Ramos (cell line): ENCODE data around the gene SV2B.

Experiments
- in situ Hi-C: fragments of 300-500 bp; cut with MboI; formaldehyde crosslinking; loops from one replicate; pipeline ENCODE4 v1.14.3; 2022; ENCODE audit warnings: low sequenced_read_pairs; ENCODE audit not compliant: unreplicated experiment

Gene SV2B

DNA sequence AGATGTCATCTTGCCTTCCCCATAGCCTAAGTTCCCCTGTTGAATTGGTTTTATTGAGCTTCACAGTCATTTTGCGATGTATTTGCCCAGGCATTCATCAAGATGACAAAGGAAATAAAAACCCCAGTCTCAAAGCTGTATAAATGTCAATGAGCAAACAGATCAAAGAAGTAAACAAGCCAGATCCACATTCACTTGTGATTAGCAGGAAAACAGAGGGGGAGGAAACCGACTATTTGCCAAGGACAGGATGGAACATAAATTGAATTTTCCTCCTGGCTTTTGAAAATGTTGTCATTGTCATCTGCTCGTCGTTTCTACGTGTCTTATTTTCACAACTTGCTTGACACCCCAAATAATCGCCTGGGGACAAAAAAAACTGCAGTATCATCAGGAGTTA, 83.5 kb downstream of the SV2B start:
- in situ Hi-C loops: no loop called here

- in situ Hi-C loops: no loop called here
Observed at GRCh38 chr15:91184441-91184840, 84.4 kb downstream of the SV2B start.

DNA sequence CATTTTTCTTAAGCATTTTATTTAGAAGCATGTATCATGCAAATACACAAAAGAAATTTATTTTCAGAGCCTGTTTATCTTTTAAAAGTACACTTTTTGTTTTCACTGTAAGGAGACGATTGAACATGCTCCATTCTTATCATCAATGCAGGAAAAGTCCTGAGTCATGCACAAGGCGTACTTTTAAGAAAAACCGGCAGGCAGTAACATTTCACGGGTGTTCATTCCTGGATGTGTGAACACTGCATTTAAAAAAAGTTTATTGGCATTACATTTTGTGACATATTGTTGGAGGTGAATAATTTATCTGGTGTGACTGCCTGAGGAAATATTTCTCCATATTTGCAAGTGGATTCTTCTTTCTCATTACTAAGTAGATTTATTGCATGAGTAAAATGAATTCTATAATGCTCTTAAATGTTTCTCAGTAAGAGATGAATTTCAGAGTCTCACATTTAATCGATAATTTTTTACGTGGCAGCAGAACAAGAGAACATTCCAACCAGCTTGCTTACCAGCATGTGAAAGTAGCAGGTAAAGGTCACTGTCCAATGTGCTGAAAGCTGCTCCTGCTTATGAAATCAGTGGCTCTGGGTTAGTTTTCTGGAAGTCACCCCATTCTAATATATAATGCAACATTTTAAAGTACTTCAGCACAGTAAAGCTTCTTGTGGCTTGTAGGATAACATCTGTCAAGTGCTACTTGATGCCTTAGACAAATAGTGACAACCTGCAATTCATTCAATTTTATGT, 87.0 kb downstream of the SV2B start:
- in situ Hi-C loops: no loop called here

- in situ Hi-C loops: no loop called here
Observed at GRCh38 chr15:91192285-91192684, 92.2 kb downstream of the SV2B start.

GRCh38 chr15:91192690-91193377, 92.8 kb downstream of the SV2B start:
- in situ Hi-C loops: no loop called here

- in situ Hi-C loops: no loop called here
Observed at GRCh38 chr15:91193378-91193720, 93.3 kb downstream of the SV2B start.

- in situ Hi-C loops: no loop called here
Observed at GRCh38 chr15:91196127-91196526, 96.1 kb downstream of the SV2B start.

- in situ Hi-C loops: no loop called here
Observed at GRCh38 chr15:91196768-91197167, 96.7 kb downstream of the SV2B start.

GRCh38 chr15:91199511-91199910, 99.5 kb downstream of the SV2B start:
- in situ Hi-C loops: no loop called here

DNA sequence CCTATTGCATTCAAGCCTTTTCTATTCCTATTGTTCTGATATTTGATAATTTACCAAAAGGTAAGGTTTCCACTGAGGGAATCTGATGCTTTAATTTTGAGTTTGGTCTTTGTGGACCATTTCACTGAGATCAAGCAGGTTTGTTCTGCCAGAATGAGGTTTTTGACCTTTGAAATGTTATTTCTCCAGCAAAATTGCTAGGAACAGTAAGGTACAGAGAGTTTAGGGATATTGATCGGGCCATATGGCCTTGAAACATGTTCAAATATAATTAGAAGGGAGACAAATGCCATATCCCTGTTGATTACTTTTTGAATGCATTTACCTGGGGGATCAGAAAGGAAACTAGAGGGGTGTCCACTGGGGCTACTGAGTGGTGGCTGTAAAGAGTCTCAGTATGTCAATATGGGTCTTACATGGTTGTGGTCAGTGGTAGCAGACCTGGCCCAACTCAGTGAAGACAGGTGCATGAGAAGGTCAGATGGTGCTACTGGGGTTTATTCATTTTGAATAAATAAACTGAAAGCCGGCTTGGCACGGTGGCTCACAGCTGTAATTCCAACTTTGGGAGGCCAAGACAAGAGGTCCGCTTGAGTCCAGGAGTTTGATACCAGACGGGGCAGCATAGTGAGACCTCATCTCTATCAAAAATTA, 100.2 kb downstream of the SV2B start:
- in situ Hi-C loops: no loop called here

DNA sequence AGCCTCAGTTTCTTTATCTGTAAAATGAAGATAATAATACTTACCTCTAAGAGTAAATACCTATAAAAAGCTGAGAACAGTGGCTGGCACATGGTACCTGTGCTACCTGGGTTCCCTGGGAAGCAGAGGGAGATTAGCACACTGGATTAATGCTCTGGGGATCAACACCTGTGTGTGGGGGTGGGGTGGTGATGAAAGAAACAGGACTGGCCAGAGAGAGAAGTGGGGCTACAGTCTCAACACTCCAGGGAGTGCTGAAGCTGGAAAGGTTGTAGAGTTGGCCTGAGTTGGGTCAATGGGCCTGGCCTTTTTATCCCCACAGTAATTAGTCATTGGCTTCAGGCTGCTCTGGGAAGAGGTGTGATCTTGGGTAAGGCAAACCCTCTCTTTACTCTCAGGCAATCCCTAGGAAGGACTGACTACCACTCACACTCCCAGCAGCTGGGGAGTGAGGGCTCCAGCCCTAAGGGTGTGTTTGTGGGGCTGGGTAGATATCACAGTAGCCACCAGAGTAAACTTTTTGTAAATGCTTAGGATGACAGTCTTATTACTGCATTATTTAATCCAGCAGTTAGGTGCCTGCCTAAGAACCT, 102.5 kb downstream of the SV2B start:
- in situ Hi-C loops: no loop called here

DNA sequence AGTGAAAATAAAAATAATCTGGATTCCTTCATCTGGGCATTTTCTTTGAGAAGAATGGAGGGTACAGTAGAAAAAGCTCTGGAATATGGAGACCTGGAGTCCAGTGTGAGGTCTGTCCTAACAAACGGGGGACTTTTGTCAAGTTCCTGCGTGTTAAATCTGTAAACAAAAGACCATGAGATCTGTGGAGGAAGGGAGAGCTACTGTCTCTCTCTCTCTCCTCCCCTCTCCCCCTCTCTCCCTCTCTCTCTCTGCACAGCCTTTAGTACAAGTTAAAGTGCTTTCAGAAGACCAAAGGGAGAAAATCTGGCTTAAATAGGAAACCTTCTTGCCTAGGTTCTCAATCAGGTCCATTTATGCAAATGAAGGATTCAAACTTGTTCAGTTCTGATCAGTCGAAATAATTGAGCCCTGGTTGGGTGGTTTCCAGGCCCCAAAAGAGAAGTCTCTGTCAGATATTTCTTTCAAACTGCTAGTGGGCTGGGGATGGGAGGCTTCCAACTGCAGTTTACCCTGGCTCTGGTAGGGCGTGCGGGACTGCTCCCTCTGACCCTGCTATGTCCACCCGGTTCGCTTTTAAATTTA, 103.7 kb downstream of the SV2B start:
- in situ Hi-C loops: no loop called here

- in situ Hi-C loops: no loop called here
Observed at GRCh38 chr15:91208371-91208770, 108.3 kb downstream of the SV2B start.

GRCh38 chr15:91209318-91209717, 109.3 kb downstream of the SV2B start:
- in situ Hi-C loops: no loop called here

DNA sequence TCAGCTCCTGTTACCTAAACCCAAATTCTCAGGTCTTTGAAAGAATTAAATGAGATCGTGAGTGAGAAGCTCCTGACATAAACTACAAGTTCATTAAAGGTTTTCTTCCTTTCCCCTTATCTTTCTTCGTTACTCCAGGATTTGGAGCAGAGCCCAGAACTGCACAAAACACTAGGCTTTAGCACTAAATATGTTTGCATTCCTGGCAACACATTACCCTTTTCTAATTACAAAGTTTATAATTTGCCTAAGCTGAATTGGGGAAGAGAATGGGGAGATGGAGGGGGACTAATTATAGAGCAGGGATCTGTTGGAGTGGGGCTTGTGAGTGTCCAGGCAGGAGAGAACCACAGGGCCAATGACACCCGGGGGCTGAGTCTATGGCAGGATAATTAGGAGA, 109.7 kb downstream of the SV2B start:
- in situ Hi-C loops: no loop called here

GRCh38 chr15:91214675-91215590, 114.9 kb downstream of the SV2B start:
- in situ Hi-C loops: no loop called here

DNA sequence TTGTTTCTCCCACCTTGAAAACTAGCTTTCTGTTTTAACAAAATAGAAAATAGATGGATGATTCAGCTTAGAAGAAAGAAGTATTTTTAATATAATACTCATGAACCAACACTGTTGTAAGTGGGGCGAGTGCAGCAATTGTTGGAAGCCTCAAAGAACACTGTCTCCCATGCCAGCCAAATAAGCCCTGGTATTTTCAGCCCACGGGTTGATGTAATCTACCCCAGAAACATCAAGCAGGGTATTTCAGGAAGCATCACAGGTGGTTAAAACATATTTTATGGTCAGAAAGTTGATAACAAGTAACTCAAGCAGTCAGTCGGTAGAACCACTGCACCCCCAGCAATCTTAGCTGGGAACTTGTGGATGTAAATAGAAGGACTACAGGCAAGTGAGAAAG, 115.9 kb downstream of the SV2B start:
- in situ Hi-C loops: no loop called here

- in situ Hi-C loops: no loop called here
Observed at GRCh38 chr15:91219206-91219605, 119.1 kb downstream of the SV2B start.

DNA sequence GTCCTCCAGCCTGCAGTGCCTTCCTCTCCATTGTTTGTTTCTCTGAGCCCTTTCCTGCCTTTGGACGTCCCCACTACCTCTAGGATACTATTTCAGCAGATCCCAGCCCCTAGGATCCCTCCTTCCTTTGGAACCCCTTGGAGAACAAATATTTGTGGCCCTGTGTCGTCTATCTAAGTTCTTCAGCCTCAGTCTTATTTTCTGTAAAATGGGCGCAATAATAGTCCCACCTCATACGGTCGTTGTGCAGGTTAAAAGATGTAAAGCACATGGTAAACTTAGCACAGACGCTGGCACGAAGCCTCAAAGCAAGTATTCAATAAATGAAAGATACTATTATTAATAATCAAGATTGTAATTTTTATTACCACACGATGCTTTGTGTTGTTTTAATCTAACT, 122.0 kb downstream of the SV2B start:
- in situ Hi-C loops: no loop called here

DNA sequence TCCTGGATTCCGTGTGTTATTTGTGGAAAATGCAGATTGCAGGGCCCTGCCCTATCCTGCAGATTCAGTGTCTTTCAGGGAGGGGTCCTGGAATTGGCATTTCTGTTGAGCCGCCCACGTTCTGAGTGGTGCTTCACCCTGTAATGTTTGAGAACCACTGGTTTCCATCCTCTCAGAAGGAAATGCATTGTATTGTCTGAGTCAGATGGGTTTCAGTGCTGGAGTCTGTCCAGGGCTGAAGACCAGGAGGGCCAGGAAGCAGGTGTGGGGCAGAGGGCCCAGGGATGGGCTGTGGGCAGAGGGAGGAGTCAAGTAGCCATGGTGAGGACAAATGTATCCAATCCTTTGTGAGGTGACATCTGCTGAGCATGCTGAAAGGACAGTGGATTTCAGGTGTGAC, 123.8 kb downstream of the SV2B start:
- in situ Hi-C loops: no loop called here
